HL-60 (cell line): Measurements from ENCODE around the gene DIAPH3.

ENCODE experiments used
- DNase-seq, 2 experiments: peaks; one replicate each; pipeline ENCODE4 v3.0.0-alpha.2; 2010 to 2020; ENCODE audit warnings: low read depth in 1 of 2, low spot score in 1 of 2
- H3K27ac ChIP-seq: fragments of 250-450 bp; sonication (Bioruptor Pico); replicated peaks from 2 replicates; pipeline ENCODE4 v1.5.1; 2020; ENCODE audit warnings: mild to moderate bottlenecking, moderate library complexity
- H3K27me3 ChIP-seq: fragments of 250-450 bp; sonication (Bioruptor Pico); 2 replicates; pipeline ENCODE4 v1.5.1; 2021; ENCODE audit warnings: mild to moderate bottlenecking, moderate library complexity; ENCODE audit not compliant: insufficient read depth, poor library complexity, severe bottlenecking
- H3K4me3 ChIP-seq: replicated peaks from 2 replicates; pipeline ENCODE4 v1.5.1; 2011; ENCODE audit warnings: mild to moderate bottlenecking, control low read depth, low read length; ENCODE audit not compliant: insufficient read depth
- CTCF ChIP-seq: IDR thresholded peaks from one replicate; pipeline ENCODE4 v1.5.1; 2011; ENCODE audit warnings: low read length, control low read depth, inconsistent platforms; ENCODE audit not compliant: insufficient read depth
- GABPA ChIP-seq: IDR thresholded peaks from 2 replicates; pipeline ENCODE4 v1.6.1; 2012; ENCODE audit warnings: low read depth
- POLR2AphosphoS5 ChIP-seq: IDR thresholded peaks from 2 replicates; pipeline ENCODE4 v1.6.1; 2012; ENCODE audit warnings: low read depth
- SPI1 ChIP-seq: IDR thresholded peaks from 2 replicates; pipeline ENCODE4 v1.6.1; 2012; ENCODE audit warnings: low read depth, mild to moderate bottlenecking, borderline replicate concordance
- TF ChIP-seq, protein P1 (sequence below): IDR thresholded peaks from 2 replicates; pipeline ENCODE4 v1.6.1; 2012; ENCODE audit warnings: low read depth; ENCODE audit not compliant: insufficient replicate concordance

DIAPH3 gene

GRCh38 chr13:60114499-60115028, 49.2 kb downstream of the DIAPH3 start:
- DNase-seq, result no peak
- TF ChIP-seq CTCF, result no peak
- Histone ChIP-seq H3K4me3 (no peak overlapping the region), H3K27me3 (no peaks in the 10 kb centered on the region), H3K27ac (no peak overlapping the region)

- DNase-seq, result no peak
- TF ChIP-seq CTCF (no peak), POLR2AphosphoS5 (no peak), GABPA (no peak), SPI1 (no peak)
- TF ChIP-seq, protein P1, sequence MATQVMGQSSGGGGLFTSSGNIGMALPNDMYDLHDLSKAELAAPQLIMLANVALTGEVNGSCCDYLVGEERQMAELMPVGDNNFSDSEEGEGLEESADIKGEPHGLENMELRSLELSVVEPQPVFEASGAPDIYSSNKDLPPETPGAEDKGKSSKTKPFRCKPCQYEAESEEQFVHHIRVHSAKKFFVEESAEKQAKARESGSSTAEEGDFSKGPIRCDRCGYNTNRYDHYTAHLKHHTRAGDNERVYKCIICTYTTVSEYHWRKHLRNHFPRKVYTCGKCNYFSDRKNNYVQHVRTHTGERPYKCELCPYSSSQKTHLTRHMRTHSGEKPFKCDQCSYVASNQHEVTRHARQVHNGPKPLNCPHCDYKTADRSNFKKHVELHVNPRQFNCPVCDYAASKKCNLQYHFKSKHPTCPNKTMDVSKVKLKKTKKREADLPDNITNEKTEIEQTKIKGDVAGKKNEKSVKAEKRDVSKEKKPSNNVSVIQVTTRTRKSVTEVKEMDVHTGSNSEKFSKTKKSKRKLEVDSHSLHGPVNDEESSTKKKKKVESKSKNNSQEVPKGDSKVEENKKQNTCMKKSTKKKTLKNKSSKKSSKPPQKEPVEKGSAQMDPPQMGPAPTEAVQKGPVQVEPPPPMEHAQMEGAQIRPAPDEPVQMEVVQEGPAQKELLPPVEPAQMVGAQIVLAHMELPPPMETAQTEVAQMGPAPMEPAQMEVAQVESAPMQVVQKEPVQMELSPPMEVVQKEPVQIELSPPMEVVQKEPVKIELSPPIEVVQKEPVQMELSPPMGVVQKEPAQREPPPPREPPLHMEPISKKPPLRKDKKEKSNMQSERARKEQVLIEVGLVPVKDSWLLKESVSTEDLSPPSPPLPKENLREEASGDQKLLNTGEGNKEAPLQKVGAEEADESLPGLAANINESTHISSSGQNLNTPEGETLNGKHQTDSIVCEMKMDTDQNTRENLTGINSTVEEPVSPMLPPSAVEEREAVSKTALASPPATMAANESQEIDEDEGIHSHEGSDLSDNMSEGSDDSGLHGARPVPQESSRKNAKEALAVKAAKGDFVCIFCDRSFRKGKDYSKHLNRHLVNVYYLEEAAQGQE, result no peak
- H3K27ac ChIP-seq, result no peak overlapping the region
- no peak overlapping the region for H3K4me3 ChIP-seq
- H3K27me3 ChIP-seq, result no peaks in the 10 kb centered on the region
These were observed 51.0 kb downstream of the DIAPH3 start for GRCh38 chr13:60112771-60113170.

- no peak overlapping the region for H3K4me3 ChIP-seq
- TF ChIP-seq CTCF (no peak), POLR2AphosphoS5 (no peak), SPI1 (no peak), GABPA (no peak)
- TF ChIP-seq, protein P1, result no peak
- DNase-seq, result no peak
- H3K27me3 ChIP-seq, result no peaks in the 10 kb centered on the region
- H3K27ac ChIP-seq, result no peak overlapping the region
These were observed 52.0 kb downstream of the DIAPH3 start for GRCh38 chr13:60111691-60112090.

DNA sequence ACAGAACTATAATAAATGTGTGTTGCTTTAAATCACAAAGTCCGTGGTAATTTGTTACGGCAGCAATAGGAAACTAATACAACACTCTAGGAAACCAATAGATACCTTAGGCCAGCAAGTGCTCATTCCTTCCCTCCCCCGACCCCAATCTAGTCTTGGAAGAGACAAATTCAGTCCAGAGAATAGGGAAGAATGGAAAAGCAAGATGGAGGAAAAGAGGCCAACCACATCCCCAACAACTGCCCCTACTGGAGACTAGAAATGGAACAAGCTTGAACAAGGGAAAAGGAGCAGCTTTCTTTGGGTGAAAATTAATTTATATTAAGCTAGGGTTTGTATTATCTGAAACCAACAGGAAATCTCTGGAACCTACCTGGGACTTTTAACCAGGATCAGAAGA, 54.4 kb downstream of the DIAPH3 start:
- TF ChIP-seq SPI1, result no peak
- TF ChIP-seq POLR2AphosphoS5, result no peak
- TF ChIP-seq GABPA, result no peak
- TF ChIP-seq CTCF, result no peak
- TF ChIP-seq, protein P1, result no peak
- Histone ChIP-seq H3K4me3 (no peak overlapping the region), H3K27me3 (no peaks in the 10 kb centered on the region), H3K27ac (no peak overlapping the region)
- no peak for DNase-seq
